HG02938 (cell line): ENCODE measurements around the gene EIF5B.

Experiments used
- ATAC-seq: cut with Tn5 transposase; IDR thresholded peaks from one replicate; pipeline ENCODE4 v1.9.1; 2021; ENCODE audit warnings: mild to moderate bottlenecking, moderate library complexity; ENCODE audit not compliant: unreplicated experiment

EIF5B gene

GRCh38 chr2:99450199-99450598 is 113.0 kb downstream of the EIF5B start:
- no peak for ATAC-seq
